ENCODE results near the gene MOCS3.

MOCS3 gene

GRCh38 chr20:51005214-51005613 lies 46.6 kb downstream of the MOCS3 start:
- POLR2A ChIA-PET: no interaction called here
- no peak for DNase-seq (ENCODE audit: extremely low spot score)
- TF ChIP-seq CTCF (IDR thresholded peaks at IDR 0.05; ENCODE audit: control extremely low read depth, extremely low read depth, low read depth, missing control alignments): no peak
- CTCF ChIA-PET: interaction anchor here (0.7 to 1.2 kb wide), 3 partner anchors 17 to 33 kb away, joined by 3 read pairs; no protein-coding TSS in a partner anchor

- POLR2A ChIA-PET: no interaction called here
- TF ChIP-seq CTCF (IDR thresholded peaks at IDR 0.05; ENCODE audit: control extremely low read depth, extremely low read depth, low read depth, missing control alignments): no peak
- DNase-seq (ENCODE audit: extremely low spot score): no peak
- CTCF ChIA-PET: interaction anchor here (0.7 kb wide), 1 partner anchor 21 kb away, joined by 3 read pairs; no protein-coding TSS in a partner anchor
Measured at GRCh38 chr20:51008718-51009117, 50.1 kb downstream of the MOCS3 start.

- ChIA-PET POLR2A (no interaction called here), CTCF (no interaction called here)
- no peak for DNase-seq (ENCODE audit: extremely low spot score)
- TF ChIP-seq CTCF (IDR thresholded peaks at IDR 0.05; ENCODE audit: control extremely low read depth, extremely low read depth, low read depth, missing control alignments): no peak
Measured at GRCh38 chr20:51009303-51010042, 50.9 kb downstream of the MOCS3 start.

- POLR2A ChIA-PET: no interaction called here
- DNase-seq (ENCODE audit: extremely low spot score): no peak
- no peak for TF ChIP-seq CTCF (IDR thresholded peaks at IDR 0.05; ENCODE audit: control extremely low read depth, extremely low read depth, low read depth, missing control alignments)
- CTCF ChIA-PET: no interaction called here
Measured at GRCh38 chr20:51010043-51010365, 51.4 kb downstream of the MOCS3 start.

- CTCF ChIA-PET: no interaction called here
- TF ChIP-seq CTCF (IDR thresholded peaks at IDR 0.05; ENCODE audit: control extremely low read depth, extremely low read depth, low read depth, missing control alignments): no peak
- no peak for DNase-seq (ENCODE audit: extremely low spot score)
- POLR2A ChIA-PET: no interaction called here
Measured at GRCh38 chr20:51010932-51011331, 52.3 kb downstream of the MOCS3 start.

GRCh38 chr20:51011479-51011878 lies 52.9 kb downstream of the MOCS3 start:
- ChIA-PET CTCF (interaction anchor here (0.9 kb wide), 1 partner anchor 15 kb away, joined by 3 read pairs; no protein-coding TSS in a partner anchor), POLR2A (no interaction called here)
- no peak for TF ChIP-seq CTCF (IDR thresholded peaks at IDR 0.05; ENCODE audit: control extremely low read depth, extremely low read depth, low read depth, missing control alignments)
- no peak for DNase-seq (ENCODE audit: extremely low spot score)
